ENCODE results near the gene PGGHG.

DNA sequence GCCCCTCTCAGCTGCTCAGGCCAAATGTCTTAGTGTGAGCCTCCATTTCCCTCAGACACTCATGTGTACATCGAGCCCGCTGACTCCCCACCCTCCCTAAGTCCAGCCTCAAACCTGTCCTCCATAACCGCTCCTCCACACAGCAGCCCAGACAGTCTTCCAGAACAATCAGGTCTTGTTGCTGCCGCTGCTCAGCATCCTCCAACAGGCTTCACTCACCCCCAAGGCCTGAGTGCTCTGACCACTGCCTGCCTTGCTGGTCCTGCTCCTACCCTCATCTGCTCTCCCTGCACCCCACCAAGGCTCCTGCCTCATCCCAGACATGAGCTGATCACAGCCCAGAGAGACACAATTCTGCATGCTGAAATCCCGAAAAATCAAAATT lies 35.0 kb upstream of the PGGHG start:
- TF ChIP-seq, protein P1, sequence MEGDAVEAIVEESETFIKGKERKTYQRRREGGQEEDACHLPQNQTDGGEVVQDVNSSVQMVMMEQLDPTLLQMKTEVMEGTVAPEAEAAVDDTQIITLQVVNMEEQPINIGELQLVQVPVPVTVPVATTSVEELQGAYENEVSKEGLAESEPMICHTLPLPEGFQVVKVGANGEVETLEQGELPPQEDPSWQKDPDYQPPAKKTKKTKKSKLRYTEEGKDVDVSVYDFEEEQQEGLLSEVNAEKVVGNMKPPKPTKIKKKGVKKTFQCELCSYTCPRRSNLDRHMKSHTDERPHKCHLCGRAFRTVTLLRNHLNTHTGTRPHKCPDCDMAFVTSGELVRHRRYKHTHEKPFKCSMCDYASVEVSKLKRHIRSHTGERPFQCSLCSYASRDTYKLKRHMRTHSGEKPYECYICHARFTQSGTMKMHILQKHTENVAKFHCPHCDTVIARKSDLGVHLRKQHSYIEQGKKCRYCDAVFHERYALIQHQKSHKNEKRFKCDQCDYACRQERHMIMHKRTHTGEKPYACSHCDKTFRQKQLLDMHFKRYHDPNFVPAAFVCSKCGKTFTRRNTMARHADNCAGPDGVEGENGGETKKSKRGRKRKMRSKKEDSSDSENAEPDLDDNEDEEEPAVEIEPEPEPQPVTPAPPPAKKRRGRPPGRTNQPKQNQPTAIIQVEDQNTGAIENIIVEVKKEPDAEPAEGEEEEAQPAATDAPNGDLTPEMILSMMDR (optimal IDR thresholded peaks at IDR 0.05 in 1 of 3, IDR thresholded peaks at IDR 0.05 in 1 of 3, conservative IDR thresholded peaks at IDR 0.05 in 1 of 3; ENCODE audit: extremely low read depth in 1 of 3, insufficient read depth in 2 of 3, low read length in 3 of 3), result no peak
- TF ChIP-seq EZH2 (IDR thresholded peaks at IDR 0.05; ENCODE audit: low read length), result no peak

Measured in keratinocyte (primary cell).